ENCODE data around the gene SCAP. TPM values are rescaled to one million over a fixed set of nuclear protein-coding genes. Genes with fewer than 3 reads are reported as not detected.
A peak's percentile ranks its signal among the peaks of the same experiment; 100 is the strongest.

Gene SCAP
- total and polyA plus RNA-seq, 2 of the 13 experiments (the other 11 are each of a cell fraction or from before 2014, with no cell fraction given), result 40.4 to 53.3 TPM

DNA sequence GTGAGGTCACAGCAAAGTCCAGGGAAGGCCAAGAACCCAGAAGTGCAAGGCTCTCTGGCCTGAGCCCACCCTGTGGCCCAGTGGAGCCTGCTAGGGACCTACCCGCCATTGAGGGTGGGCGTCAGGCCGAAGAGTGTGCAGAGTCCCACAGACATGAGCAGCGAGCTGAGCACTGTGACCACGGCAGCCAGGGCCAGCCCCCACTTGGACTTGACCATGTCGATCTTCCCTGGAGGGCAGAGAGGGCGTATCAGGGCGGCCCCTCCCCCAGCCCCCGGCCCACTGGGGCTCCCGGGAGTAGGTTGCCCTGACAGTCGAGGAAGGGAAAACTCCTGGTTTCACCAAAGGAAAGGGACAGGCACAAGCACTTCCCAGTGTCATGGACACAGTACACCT is 50.4 kb downstream of the SCAP start (continued):
- TF ChIP-seq ZMYM3 (CRISPR knock-in tag; IDR thresholded peaks at IDR 0.05) (no peak), ZNF33A (CRISPR knock-in tag; IDR thresholded peaks at IDR 0.05; ENCODE audit: borderline replicate concordance) (no peak), POLR2AphosphoS2 (IDR thresholded peaks at IDR 0.05; ENCODE audit: low read depth, low read length) (no peak), JDP2 (CRISPR knock-in tag; IDR thresholded peaks at IDR 0.05; ENCODE audit: borderline replicate concordance) (no peak), RAD51 (IDR thresholded peaks at IDR 0.05; ENCODE audit: borderline replicate concordance) (no peak), YEATS2 (CRISPR knock-in tag; IDR thresholded peaks at IDR 0.05; ENCODE audit: borderline replicate concordance) (no peak), ZNF737 (CRISPR knock-in tag; IDR thresholded peaks at IDR 0.05; ENCODE audit: borderline replicate concordance) (no peak), DNMT1 (CRISPR knock-in tag; IDR thresholded peaks at IDR 0.05) (no peak), ZNF564 (CRISPR knock-in tag; IDR thresholded peaks at IDR 0.05) (no peak), ZNF563 (CRISPR knock-in tag; IDR thresholded peaks at IDR 0.05) (no peak)
- TF ChIP-seq, protein P1, sequence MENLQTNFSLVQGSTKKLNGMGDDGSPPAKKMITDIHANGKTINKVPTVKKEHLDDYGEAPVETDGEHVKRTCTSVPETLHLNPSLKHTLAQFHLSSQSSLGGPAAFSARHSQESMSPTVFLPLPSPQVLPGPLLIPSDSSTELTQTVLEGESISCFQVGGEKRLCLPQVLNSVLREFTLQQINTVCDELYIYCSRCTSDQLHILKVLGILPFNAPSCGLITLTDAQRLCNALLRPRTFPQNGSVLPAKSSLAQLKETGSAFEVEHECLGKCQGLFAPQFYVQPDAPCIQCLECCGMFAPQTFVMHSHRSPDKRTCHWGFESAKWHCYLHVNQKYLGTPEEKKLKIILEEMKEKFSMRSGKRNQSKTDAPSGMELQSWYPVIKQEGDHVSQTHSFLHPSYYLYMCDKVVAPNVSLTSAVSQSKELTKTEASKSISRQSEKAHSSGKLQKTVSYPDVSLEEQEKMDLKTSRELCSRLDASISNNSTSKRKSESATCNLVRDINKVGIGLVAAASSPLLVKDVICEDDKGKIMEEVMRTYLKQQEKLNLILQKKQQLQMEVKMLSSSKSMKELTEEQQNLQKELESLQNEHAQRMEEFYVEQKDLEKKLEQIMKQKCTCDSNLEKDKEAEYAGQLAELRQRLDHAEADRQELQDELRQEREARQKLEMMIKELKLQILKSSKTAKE (CRISPR knock-in tag; IDR thresholded peaks at IDR 0.05; ENCODE audit: borderline replicate concordance), result 0 out of 2 replicates have a peak, but pooled peaks have one; percentile 19
- TF ChIP-seq, protein P2, sequence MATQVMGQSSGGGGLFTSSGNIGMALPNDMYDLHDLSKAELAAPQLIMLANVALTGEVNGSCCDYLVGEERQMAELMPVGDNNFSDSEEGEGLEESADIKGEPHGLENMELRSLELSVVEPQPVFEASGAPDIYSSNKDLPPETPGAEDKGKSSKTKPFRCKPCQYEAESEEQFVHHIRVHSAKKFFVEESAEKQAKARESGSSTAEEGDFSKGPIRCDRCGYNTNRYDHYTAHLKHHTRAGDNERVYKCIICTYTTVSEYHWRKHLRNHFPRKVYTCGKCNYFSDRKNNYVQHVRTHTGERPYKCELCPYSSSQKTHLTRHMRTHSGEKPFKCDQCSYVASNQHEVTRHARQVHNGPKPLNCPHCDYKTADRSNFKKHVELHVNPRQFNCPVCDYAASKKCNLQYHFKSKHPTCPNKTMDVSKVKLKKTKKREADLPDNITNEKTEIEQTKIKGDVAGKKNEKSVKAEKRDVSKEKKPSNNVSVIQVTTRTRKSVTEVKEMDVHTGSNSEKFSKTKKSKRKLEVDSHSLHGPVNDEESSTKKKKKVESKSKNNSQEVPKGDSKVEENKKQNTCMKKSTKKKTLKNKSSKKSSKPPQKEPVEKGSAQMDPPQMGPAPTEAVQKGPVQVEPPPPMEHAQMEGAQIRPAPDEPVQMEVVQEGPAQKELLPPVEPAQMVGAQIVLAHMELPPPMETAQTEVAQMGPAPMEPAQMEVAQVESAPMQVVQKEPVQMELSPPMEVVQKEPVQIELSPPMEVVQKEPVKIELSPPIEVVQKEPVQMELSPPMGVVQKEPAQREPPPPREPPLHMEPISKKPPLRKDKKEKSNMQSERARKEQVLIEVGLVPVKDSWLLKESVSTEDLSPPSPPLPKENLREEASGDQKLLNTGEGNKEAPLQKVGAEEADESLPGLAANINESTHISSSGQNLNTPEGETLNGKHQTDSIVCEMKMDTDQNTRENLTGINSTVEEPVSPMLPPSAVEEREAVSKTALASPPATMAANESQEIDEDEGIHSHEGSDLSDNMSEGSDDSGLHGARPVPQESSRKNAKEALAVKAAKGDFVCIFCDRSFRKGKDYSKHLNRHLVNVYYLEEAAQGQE (IDR thresholded peaks at IDR 0.05; ENCODE audit: borderline replicate concordance in 1 of 2, low read depth in 1 of 2, low read length in 2 of 2), result no peak
- TF ChIP-seq, protein P3, sequence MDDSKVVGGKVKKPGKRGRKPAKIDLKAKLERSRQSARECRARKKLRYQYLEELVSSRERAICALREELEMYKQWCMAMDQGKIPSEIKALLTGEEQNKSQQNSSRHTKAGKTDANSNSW (CRISPR knock-in tag; IDR thresholded peaks at IDR 0.05; ENCODE audit: borderline replicate concordance), result no peak

Measured in HepG2 (cell line).